HCT116 (cell line): Measurements from ENCODE around the gene CELF2. TPM values are rescaled to one million over a fixed set of nuclear protein-coding genes. Genes with fewer than 3 reads are reported as not detected.

ENCODE experiments used
- ATAC-seq: fragments of 200-7000 bp; cut with Tn5 transposase; 2 replicates; pipeline ENCODE4 v1.9.1; 2020; ENCODE audit warnings: mild to moderate bottlenecking, moderate library complexity
- BruUV-seq: library from RNA; stranded (reverse); fragments of 400-500 nt; replicated peaks from 2 replicates; lab custom pipeline; 2021; lab: Mats Ljungman, UMichigan
- CTCF ChIA-PET: fragments of 300-600 bp; sonication (Branson Sonifier 250); formaldehyde crosslinking; loops from one replicate; lab custom pipeline; 2021; ENCODE audit warnings: antibody characterized with exemption; lab: Charles Lee
- POLR2A ChIA-PET: fragments of 300-600, 350-600 bp; sonication (Branson Sonifier 250); formaldehyde crosslinking; loops from one replicate; lab custom pipeline; 2021; ENCODE audit warnings: antibody characterized with exemption; lab: Charles Lee
- RAD21 ChIA-PET, 2 experiments: fragments of 300-600 bp; sonication (Branson Sonifier 250); formaldehyde crosslinking; loops; one replicate each; lab custom pipeline; 2023; ENCODE audit warnings: low total read pairs in 2 of 2; ENCODE audit not compliant: uncharacterized antibody in 2 of 2, unreplicated experiment in 2 of 2, low non-redundant PET in 1 of 2; lab: Charles Lee
- DNase-seq: peaks from one replicate; pipeline ENCODE4 v3.0.0-alpha.2; 2010; ENCODE audit warnings: low read depth, low spot score
- H2AFZ ChIP-seq: fragments of 200-600 bp; shearing (Covaris generic), sonication (generic); 2 replicates; pipeline ENCODE4 v1.6.1; 2017; ENCODE audit warnings: low read depth, mixed run types, mixed read lengths, antibody characterized with exemption, low read length; ENCODE audit not compliant: poor library complexity, severe bottlenecking
- H3K27ac ChIP-seq: 2 replicates; pipeline ENCODE4 v1.5.1; 2012; ENCODE audit warnings: low read depth, low read length
- H3K27me3 ChIP-seq: fragments of 200-600 bp; sonication (generic); 2 replicates; pipeline ENCODE4 v1.6.1; 2016; ENCODE audit warnings: mixed run types, low read length, mixed read lengths; ENCODE audit not compliant: insufficient read depth
- H3K36me3 ChIP-seq, 2 experiments: fragments of 200-500 bp in 1 of 2; fragments of 200-600 bp in 1 of 2; sonication (Bioruptor generic) in 1 of 2; sonication (generic) in 1 of 2; 2 replicates each; pipeline versions ENCODE4 v1.5.1 to v1.6.1; 2014 to 2016; ENCODE audit warnings: low read length in 2 of 2, inconsistent platforms in 1 of 2, mixed read lengths in 1 of 2, mixed run types in 1 of 2; ENCODE audit not compliant: insufficient read depth in 2 of 2, control insufficient read depth in 1 of 2
- H3K4me1 ChIP-seq, 2 experiments: fragments of 200-600 bp in 1 of 2; sonication (generic) in 1 of 2; 2 replicates each; pipeline versions ENCODE4 v1.5.1 to v1.6.1; 2012 to 2017; ENCODE audit warnings: low read length in 2 of 2, inconsistent platforms in 1 of 2, mild to moderate bottlenecking in 1 of 2, mixed read lengths in 1 of 2, mixed run types in 1 of 2, moderate library complexity in 1 of 2; ENCODE audit not compliant: insufficient read depth in 2 of 2, control insufficient read depth in 1 of 2
- H3K4me2 ChIP-seq: fragments of 200-600 bp; sonication (generic); 2 replicates; pipeline ENCODE4 v1.6.1; 2017; ENCODE audit warnings: mixed run types, low read length, mixed read lengths
- H3K4me3 ChIP-seq, 2 experiments: fragments of 200-600 bp in 1 of 2; sonication (generic) in 1 of 2; replicated peaks in 1 of 2; 2 replicates each; pipeline ENCODE4 v1.5.1; 2011 to 2016; ENCODE audit warnings: low read length in 2 of 2, control low read depth in 1 of 2, low read depth in 1 of 2, mild to moderate bottlenecking in 1 of 2, mixed read lengths in 1 of 2, mixed run types in 1 of 2
- H3K79me2 ChIP-seq: fragments of 200-600 bp; sonication (generic); 2 replicates; pipeline ENCODE4 v1.6.1; 2017; ENCODE audit warnings: mild to moderate bottlenecking, mixed run types, low read length, moderate library complexity, mixed read lengths; ENCODE audit not compliant: insufficient read depth
- H3K9ac ChIP-seq: fragments of 200-600 bp; sonication (generic); 2 replicates; pipeline ENCODE4 v1.6.1; 2016; ENCODE audit warnings: low read length, mixed read lengths
- H3K9me2 ChIP-seq: fragments of 200-600 bp; sonication (generic), shearing (Covaris generic); 2 replicates; pipeline ENCODE4 v1.6.1; 2017; ENCODE audit warnings: mixed run types, mild to moderate bottlenecking, moderate library complexity; ENCODE audit not compliant: insufficient read depth
- H3K9me3 ChIP-seq, 2 experiments: fragments of 200-500 bp in 1 of 2; fragments of 200-600 bp in 1 of 2; sonication (Bioruptor generic) in 1 of 2; sonication (generic) in 1 of 2; 2 replicates each; pipeline ENCODE4 v1.6.1; 2014 to 2017; ENCODE audit warnings: low read length in 2 of 2, mixed read lengths in 2 of 2, inconsistent platforms in 1 of 2, low read depth in 1 of 2, mild to moderate bottlenecking in 1 of 2, mixed run types in 1 of 2, moderate library complexity in 1 of 2; ENCODE audit not compliant: control insufficient read depth in 1 of 2, insufficient read depth in 1 of 2
- H4K20me1 ChIP-seq: fragments of 200-600 bp; sonication (generic), shearing (Covaris generic); 2 replicates; pipeline ENCODE4 v1.6.1; 2017; ENCODE audit warnings: mixed run types, mild to moderate bottlenecking, moderate library complexity; ENCODE audit not compliant: insufficient read depth
- EZH2 ChIP-seq: fragments of 200-600 bp; sonication (generic); IDR thresholded peaks from 2 replicates; pipeline ENCODE4 v1.6.1; 2017; ENCODE audit warnings: antibody characterized with exemption, mixed run types
- EZH2phosphoT487 ChIP-seq: fragments of 200-600 bp; IDR thresholded peaks from 2 replicates; pipeline ENCODE4 v1.6.1; 2018; ENCODE audit warnings: antibody characterized with exemption, borderline replicate concordance
- JUND ChIP-seq: IDR thresholded peaks from 2 replicates; pipeline ENCODE4 v1.6.1; 2012
- RAD21 ChIP-seq: IDR thresholded peaks from 2 replicates; pipeline ENCODE4 v1.6.1; 2012; ENCODE audit warnings: low read depth, mild to moderate bottlenecking
- SP1 ChIP-seq: IDR thresholded peaks from 2 replicates; pipeline ENCODE4 v1.6.1; 2012; ENCODE audit warnings: low read depth
- TCF7L2 ChIP-seq: IDR thresholded peaks from 2 replicates; pipeline ENCODE4 v1.7.0; 2011; ENCODE audit warnings: borderline replicate concordance, inconsistent platforms; ENCODE audit not compliant: insufficient read depth, insufficient read length; ENCODE audit errors: extremely low read depth
- ZNF274 ChIP-seq: fragments of 200-500 bp; sonication (Bioruptor generic); IDR thresholded peaks from 2 replicates; pipeline ENCODE4 v1.6.1; 2014; ENCODE audit warnings: mild to moderate bottlenecking, low read depth, low read length, inconsistent platforms
- intact Hi-C: fragments of 100-400 bp; cut with micrococcal nuclease; formaldehyde crosslinking; loops from 2 replicates; pipeline ENCODE4 v1.10.0; 2022
- total RNA-seq: library from RNA; stranded (reverse); gene quantifications from one replicate; pipeline ENCODE4 v1.2.1, GENCODE V29; 2021; ENCODE audit not compliant: unreplicated experiment
- TF ChIP-seq, protein P1 (sequence below): IDR thresholded peaks from 2 replicates; pipeline ENCODE4 v1.6.1; 2012
- TF ChIP-seq, protein P2 (sequence below), 3 experiments: fragments of 200-600 bp in 1 of 3; sonication (generic) in 1 of 3; IDR thresholded peaks in 2 of 3; conservative IDR thresholded peaks in 1 of 3; 2 replicates each; pipeline ENCODE4 v1.5.1; 2012 to 2017; ENCODE audit warnings: low read depth in 2 of 3, low read length in 2 of 3, antibody characterized with exemption in 1 of 3, borderline replicate concordance in 1 of 3, control low read depth in 1 of 3, mild to moderate bottlenecking in 1 of 3, mixed read lengths in 1 of 3, mixed run types in 1 of 3, moderate library complexity in 1 of 3; ENCODE audit not compliant: insufficient read depth in 1 of 3
- TF ChIP-seq, protein P3 (sequence below): IDR thresholded peaks from 2 replicates; pipeline ENCODE4 v1.6.1; 2012; ENCODE audit warnings: low read depth

Gene CELF2
- total RNA-seq, 1 experiment from 2014 or later, result 0.66 TPM

DNA sequence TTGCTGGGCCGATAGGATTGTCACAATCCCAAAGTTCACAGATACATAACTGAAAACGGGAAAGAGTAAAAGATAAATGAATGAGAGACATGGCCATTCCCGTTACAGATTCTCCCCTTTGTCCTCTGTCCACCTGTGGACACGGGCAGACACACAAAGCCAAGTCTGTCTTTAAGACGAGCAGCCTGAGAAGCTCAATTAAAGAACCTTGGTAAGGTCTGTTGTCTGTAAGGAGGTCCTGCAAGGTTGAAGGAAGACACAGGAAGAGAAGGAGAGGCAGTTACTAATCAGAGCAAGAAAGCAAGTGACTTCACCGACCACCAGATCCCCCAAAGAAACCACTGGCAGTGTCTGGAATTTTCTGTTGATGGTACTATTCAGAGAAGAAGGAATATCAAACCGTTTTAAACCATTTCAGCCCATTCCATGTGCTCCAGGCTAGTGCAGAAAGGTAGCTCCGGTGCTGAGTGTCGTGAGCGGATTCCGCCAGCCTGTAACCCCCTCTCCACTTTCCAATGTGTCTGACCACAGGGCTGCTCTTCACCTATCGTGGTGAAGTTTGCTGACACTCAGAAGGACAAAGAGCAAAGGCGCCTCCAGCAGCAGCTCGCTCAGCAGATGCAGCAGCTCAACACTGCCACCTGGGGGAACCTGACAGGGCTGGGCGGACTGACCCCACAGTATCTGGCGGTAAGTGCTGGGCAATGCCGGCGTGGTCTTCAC lies 252.6 kb downstream of the CELF2 start:
- 0 out of 4 replicates have a peak, but pooled peaks cover 0 to 4% of the 10 kb centered on the region in 2 experiments for H3K4me1 ChIP-seq
- H3K9ac ChIP-seq, result no peak overlapping the region
- DNase-seq (peak; percentile 50), ATAC-seq (peak; percentile 100)
- BruUV-seq, result no TSS peak
- no peaks in the 10 kb centered on the region for H3K36me3 ChIP-seq
- intact Hi-C loops, result loop anchor here (1.0 to 2.0 kb wide), 2 partner anchors 203 to 1939 kb away; no protein-coding TSS in a partner anchor
- CTCF ChIA-PET, result interaction anchor here (0.7 to 1.8 kb wide), 10 partner anchors 9 to 1927 kb away, joined by 3 to 11 read pairs (median 3); no protein-coding TSS in a partner anchor
- RAD21 ChIA-PET, result no interaction called here
- no peak for TF ChIP-seq SP1
- TF ChIP-seq, protein P1, sequence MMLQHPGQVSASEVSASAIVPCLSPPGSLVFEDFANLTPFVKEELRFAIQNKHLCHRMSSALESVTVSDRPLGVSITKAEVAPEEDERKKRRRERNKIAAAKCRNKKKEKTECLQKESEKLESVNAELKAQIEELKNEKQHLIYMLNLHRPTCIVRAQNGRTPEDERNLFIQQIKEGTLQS, result no peak
- peak; percentile 72 for TF ChIP-seq RAD21
- no peak for TF ChIP-seq ZNF274
- TF ChIP-seq EZH2, result no peak
- no peak for TF ChIP-seq JUND
- TF ChIP-seq TCF7L2, result no peak
- TF ChIP-seq, protein P2, sequence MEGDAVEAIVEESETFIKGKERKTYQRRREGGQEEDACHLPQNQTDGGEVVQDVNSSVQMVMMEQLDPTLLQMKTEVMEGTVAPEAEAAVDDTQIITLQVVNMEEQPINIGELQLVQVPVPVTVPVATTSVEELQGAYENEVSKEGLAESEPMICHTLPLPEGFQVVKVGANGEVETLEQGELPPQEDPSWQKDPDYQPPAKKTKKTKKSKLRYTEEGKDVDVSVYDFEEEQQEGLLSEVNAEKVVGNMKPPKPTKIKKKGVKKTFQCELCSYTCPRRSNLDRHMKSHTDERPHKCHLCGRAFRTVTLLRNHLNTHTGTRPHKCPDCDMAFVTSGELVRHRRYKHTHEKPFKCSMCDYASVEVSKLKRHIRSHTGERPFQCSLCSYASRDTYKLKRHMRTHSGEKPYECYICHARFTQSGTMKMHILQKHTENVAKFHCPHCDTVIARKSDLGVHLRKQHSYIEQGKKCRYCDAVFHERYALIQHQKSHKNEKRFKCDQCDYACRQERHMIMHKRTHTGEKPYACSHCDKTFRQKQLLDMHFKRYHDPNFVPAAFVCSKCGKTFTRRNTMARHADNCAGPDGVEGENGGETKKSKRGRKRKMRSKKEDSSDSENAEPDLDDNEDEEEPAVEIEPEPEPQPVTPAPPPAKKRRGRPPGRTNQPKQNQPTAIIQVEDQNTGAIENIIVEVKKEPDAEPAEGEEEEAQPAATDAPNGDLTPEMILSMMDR (IDR thresholded peaks at IDR 0.05 in 2 of 3, conservative IDR thresholded peaks at IDR 0.05 in 1 of 3; ENCODE audit: borderline replicate concordance in 1 of 3, insufficient read depth in 1 of 3, low read depth in 2 of 3, low read length in 2 of 3), result peak; percentile 31 to 96 (median 90); a peak in 5 of 6 replicates
- TF ChIP-seq EZH2phosphoT487, result no peak
- TF ChIP-seq, protein P3, sequence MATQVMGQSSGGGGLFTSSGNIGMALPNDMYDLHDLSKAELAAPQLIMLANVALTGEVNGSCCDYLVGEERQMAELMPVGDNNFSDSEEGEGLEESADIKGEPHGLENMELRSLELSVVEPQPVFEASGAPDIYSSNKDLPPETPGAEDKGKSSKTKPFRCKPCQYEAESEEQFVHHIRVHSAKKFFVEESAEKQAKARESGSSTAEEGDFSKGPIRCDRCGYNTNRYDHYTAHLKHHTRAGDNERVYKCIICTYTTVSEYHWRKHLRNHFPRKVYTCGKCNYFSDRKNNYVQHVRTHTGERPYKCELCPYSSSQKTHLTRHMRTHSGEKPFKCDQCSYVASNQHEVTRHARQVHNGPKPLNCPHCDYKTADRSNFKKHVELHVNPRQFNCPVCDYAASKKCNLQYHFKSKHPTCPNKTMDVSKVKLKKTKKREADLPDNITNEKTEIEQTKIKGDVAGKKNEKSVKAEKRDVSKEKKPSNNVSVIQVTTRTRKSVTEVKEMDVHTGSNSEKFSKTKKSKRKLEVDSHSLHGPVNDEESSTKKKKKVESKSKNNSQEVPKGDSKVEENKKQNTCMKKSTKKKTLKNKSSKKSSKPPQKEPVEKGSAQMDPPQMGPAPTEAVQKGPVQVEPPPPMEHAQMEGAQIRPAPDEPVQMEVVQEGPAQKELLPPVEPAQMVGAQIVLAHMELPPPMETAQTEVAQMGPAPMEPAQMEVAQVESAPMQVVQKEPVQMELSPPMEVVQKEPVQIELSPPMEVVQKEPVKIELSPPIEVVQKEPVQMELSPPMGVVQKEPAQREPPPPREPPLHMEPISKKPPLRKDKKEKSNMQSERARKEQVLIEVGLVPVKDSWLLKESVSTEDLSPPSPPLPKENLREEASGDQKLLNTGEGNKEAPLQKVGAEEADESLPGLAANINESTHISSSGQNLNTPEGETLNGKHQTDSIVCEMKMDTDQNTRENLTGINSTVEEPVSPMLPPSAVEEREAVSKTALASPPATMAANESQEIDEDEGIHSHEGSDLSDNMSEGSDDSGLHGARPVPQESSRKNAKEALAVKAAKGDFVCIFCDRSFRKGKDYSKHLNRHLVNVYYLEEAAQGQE, result no peak
- no peaks in the 10 kb centered on the region for H4K20me1 ChIP-seq
- no peak overlapping the region for H3K4me2 ChIP-seq
- H3K79me2 ChIP-seq, result no peaks in the 10 kb centered on the region
- no peak overlapping the region for H3K27ac ChIP-seq
- no peaks in the 10 kb centered on the region for H3K9me2 ChIP-seq
- no peaks in the 10 kb centered on the region for H3K9me3 ChIP-seq
- peaks cover 7% of the 10 kb centered on the region; the same call in 1 of the 2 replicates for H3K27me3 ChIP-seq
- H2AFZ ChIP-seq, result no peak overlapping the region
- POLR2A ChIA-PET, result interaction anchor here (1.0 kb wide), 1 partner anchor 10 kb away, joined by 3 read pairs; no protein-coding TSS in a partner anchor
- H3K4me3 ChIP-seq, result no peak overlapping the region
